ENCODE data around the gene CILP2. TPM values are rescaled to one million over a fixed set of nuclear protein-coding genes. Genes with fewer than 3 reads are reported as not detected.

Gene CILP2
- polyA plus RNA-seq, 1 of the 3 experiments (the other 2 are of a cell fraction) = 1.9 TPM

DNA sequence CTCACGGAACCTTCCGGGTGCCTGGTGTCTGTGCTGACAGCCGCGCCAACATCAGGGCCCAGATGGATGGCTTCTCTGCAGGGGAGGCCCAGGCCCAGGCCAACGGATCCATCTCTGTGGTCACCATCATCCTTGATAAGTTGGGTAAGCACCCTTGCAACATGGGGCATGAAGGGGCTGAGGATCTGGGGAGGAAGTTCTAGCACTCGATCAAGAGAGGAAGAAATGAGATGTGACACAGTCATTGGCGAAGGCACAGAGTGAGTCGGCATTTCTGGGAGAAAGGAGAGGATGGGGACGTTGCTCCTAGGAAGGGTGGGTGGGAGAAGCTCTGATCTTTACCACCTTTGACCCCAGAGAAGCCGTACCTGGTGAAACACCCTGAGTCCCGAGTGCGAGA is 4.4 kb downstream of the CILP2 start:
- no peak for DNase-seq
- Histone ChIP-seq H3K36me3 (replicated peaks in 1 of 2; ENCODE audit: control insufficient read depth in 1 of 2, insufficient read depth in 2 of 2, low read length in 1 of 2) (no peaks in the 10 kb centered on the region), H2AFZ (ENCODE audit: low read depth) (no peak overlapping the region), H3K27ac (ENCODE audit: low read depth in 2 of 2, low read length in 1 of 2) (no peak overlapping the region), H3K4me3 (ENCODE audit: low read depth in 2 of 2, low read length in 1 of 2) (no peak overlapping the region), H4K20me1 (ENCODE audit: insufficient read depth) (no peaks in the 10 kb centered on the region), H3K27me3 (ENCODE audit: insufficient read depth) (no peaks in the 10 kb centered on the region), H3K9me2 (no peaks in the 10 kb centered on the region), H3K4me2 (no peak overlapping the region), H3K9ac (no peak overlapping the region), H3K4me1 (ENCODE audit: control insufficient read depth in 1 of 2, insufficient read depth in 2 of 2, low read depth in 1 of 2, low read length in 1 of 2) (peaks cover 0 to 36% of the 10 kb centered on the region in 2 experiments; a peak in 1 of 4 replicates), H3K79me2 (ENCODE audit: insufficient read depth) (no peaks in the 10 kb centered on the region), H3K9me3 (no peaks in the 10 kb centered on the region), H3F3A (replicated peaks; ENCODE audit: insufficient read depth) (no peaks in the 10 kb centered on the region)
- TF ChIP-seq POLR2AphosphoS5 (IDR thresholded peaks at IDR 0.05; ENCODE audit: low read depth, low read length) = no peak
- no peak for TF ChIP-seq TEAD4 (IDR thresholded peaks at IDR 0.05; ENCODE audit: borderline replicate concordance, insufficient read depth)
- TF ChIP-seq, protein P1, sequence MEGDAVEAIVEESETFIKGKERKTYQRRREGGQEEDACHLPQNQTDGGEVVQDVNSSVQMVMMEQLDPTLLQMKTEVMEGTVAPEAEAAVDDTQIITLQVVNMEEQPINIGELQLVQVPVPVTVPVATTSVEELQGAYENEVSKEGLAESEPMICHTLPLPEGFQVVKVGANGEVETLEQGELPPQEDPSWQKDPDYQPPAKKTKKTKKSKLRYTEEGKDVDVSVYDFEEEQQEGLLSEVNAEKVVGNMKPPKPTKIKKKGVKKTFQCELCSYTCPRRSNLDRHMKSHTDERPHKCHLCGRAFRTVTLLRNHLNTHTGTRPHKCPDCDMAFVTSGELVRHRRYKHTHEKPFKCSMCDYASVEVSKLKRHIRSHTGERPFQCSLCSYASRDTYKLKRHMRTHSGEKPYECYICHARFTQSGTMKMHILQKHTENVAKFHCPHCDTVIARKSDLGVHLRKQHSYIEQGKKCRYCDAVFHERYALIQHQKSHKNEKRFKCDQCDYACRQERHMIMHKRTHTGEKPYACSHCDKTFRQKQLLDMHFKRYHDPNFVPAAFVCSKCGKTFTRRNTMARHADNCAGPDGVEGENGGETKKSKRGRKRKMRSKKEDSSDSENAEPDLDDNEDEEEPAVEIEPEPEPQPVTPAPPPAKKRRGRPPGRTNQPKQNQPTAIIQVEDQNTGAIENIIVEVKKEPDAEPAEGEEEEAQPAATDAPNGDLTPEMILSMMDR (IDR thresholded peaks at IDR 0.05) = no peak
- TF ChIP-seq JUND (IDR thresholded peaks at IDR 0.05) = no peak
- TF ChIP-seq, protein P2, sequence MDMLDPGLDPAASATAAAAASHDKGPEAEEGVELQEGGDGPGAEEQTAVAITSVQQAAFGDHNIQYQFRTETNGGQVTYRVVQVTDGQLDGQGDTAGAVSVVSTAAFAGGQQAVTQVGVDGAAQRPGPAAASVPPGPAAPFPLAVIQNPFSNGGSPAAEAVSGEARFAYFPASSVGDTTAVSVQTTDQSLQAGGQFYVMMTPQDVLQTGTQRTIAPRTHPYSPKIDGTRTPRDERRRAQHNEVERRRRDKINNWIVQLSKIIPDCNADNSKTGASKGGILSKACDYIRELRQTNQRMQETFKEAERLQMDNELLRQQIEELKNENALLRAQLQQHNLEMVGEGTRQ (IDR thresholded peaks at IDR 0.05; ENCODE audit: borderline replicate concordance, low read depth, low read length) = no peak
- ChIA-PET POLR2A (no interaction called here), CTCF (interaction anchor here (1.6 to 1.7 kb wide), 2 partner anchors 12 to 101 kb away, joined by 3 to 5 read pairs; partner anchors contain the start of gene GMIP)
- WGBS (ENCODE audit: low lambda C conversion rate) = 88% methylated on average over 11 of the region's 12 CpGs

DNA sequence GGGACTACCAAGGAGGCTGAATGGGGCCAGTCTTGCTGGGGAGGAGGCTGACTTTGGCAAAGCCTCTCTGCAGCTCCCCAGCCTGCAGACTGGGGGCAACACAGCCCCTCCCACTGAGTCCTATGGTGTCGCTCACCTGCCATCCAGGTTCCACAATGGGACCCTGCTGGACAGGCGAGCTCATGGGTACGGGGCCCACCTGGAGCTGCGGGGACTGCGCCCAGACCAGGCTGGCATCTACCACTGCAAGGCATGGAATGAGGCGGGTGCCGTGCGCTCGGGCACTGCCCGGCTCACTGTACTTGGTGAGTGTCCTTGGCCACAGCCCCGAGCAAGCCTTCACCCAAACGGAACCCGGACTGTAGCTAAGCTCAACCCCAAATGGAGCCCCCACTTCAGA is 5.0 kb downstream of the CILP2 start:
- Histone ChIP-seq H3K9ac (no peak overlapping the region), H3K79me2 (ENCODE audit: insufficient read depth) (no peaks in the 10 kb centered on the region), H2AFZ (ENCODE audit: low read depth) (no peak overlapping the region), H3K4me2 (no peak overlapping the region), H3K4me3 (ENCODE audit: low read depth in 2 of 2, low read length in 1 of 2) (no peak overlapping the region), H3K27ac (ENCODE audit: low read depth in 2 of 2, low read length in 1 of 2) (no peak overlapping the region), H4K20me1 (ENCODE audit: insufficient read depth) (no peaks in the 10 kb centered on the region), H3K27me3 (ENCODE audit: insufficient read depth) (no peaks in the 10 kb centered on the region), H3K9me3 (no peaks in the 10 kb centered on the region), H3F3A (replicated peaks; ENCODE audit: insufficient read depth) (no peaks in the 10 kb centered on the region), H3K9me2 (no peaks in the 10 kb centered on the region), H3K36me3 (replicated peaks in 1 of 2; ENCODE audit: control insufficient read depth in 1 of 2, insufficient read depth in 2 of 2, low read length in 1 of 2) (no peaks in the 10 kb centered on the region), H3K4me1 (ENCODE audit: control insufficient read depth in 1 of 2, insufficient read depth in 2 of 2, low read depth in 1 of 2, low read length in 1 of 2) (peaks cover 0 to 34% of the 10 kb centered on the region in 2 experiments; a peak in 1 of 4 replicates)
- POLR2A ChIA-PET = no interaction called here
- 100% methylated on average over 2 of the region's 13 CpGs for WGBS (ENCODE audit: low lambda C conversion rate)
- CTCF ChIA-PET = interaction anchor here (1.0 to 1.7 kb wide), 3 partner anchors 10 to 101 kb away, joined by 3 to 5 read pairs (median 4); partner anchors contain the start of gene GMIP
- DNase-seq = no peak
- TF ChIP-seq USF1 (IDR thresholded peaks at IDR 0.05; ENCODE audit: borderline replicate concordance, low read depth) = no peak
- no peak for TF ChIP-seq ELF1 (IDR thresholded peaks at IDR 0.05)
- TF ChIP-seq GATA2 (CRISPR knock-in tag; IDR thresholded peaks at IDR 0.05) = no peak
- no peak for TF ChIP-seq TEAD4 (IDR thresholded peaks at IDR 0.05; ENCODE audit: borderline replicate concordance, insufficient read depth)
- no peak for TF ChIP-seq TAF1 (IDR thresholded peaks at IDR 0.05; ENCODE audit: borderline replicate concordance, low read depth, low read length)
- TF ChIP-seq MEF2A (IDR thresholded peaks at IDR 0.05; ENCODE audit: borderline replicate concordance, low read depth) = no peak
- TF ChIP-seq FOXJ3 (CRISPR knock-in tag; IDR thresholded peaks at IDR 0.05) = no peak
- TF ChIP-seq IRF3 (IDR thresholded peaks at IDR 0.05; ENCODE audit: low read depth, low read length) = no peak
- TF ChIP-seq, protein P3, sequence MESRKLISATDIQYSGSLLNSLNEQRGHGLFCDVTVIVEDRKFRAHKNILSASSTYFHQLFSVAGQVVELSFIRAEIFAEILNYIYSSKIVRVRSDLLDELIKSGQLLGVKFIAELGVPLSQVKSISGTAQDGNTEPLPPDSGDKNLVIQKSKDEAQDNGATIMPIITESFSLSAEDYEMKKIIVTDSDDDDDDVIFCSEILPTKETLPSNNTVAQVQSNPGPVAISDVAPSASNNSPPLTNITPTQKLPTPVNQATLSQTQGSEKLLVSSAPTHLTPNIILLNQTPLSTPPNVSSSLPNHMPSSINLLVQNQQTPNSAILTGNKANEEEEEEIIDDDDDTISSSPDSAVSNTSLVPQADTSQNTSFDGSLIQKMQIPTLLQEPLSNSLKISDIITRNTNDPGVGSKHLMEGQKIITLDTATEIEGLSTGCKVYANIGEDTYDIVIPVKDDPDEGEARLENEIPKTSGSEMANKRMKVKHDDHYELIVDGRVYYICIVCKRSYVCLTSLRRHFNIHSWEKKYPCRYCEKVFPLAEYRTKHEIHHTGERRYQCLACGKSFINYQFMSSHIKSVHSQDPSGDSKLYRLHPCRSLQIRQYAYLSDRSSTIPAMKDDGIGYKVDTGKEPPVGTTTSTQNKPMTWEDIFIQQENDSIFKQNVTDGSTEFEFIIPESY (IDR thresholded peaks at IDR 0.05; ENCODE audit: borderline replicate concordance, low read depth) = no peak
- TF ChIP-seq, protein P4, sequence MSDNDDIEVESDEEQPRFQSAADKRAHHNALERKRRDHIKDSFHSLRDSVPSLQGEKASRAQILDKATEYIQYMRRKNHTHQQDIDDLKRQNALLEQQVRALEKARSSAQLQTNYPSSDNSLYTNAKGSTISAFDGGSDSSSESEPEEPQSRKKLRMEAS (IDR thresholded peaks at IDR 0.05; ENCODE audit: low read depth) = no peak
- no peak for TF ChIP-seq RXRA (IDR thresholded peaks at IDR 0.05; ENCODE audit: borderline replicate concordance, low read depth)
- TF ChIP-seq, protein P1 (IDR thresholded peaks at IDR 0.05) = no peak
